ENCODE measurements around the gene TTF1.

TTF1 gene

DNA sequence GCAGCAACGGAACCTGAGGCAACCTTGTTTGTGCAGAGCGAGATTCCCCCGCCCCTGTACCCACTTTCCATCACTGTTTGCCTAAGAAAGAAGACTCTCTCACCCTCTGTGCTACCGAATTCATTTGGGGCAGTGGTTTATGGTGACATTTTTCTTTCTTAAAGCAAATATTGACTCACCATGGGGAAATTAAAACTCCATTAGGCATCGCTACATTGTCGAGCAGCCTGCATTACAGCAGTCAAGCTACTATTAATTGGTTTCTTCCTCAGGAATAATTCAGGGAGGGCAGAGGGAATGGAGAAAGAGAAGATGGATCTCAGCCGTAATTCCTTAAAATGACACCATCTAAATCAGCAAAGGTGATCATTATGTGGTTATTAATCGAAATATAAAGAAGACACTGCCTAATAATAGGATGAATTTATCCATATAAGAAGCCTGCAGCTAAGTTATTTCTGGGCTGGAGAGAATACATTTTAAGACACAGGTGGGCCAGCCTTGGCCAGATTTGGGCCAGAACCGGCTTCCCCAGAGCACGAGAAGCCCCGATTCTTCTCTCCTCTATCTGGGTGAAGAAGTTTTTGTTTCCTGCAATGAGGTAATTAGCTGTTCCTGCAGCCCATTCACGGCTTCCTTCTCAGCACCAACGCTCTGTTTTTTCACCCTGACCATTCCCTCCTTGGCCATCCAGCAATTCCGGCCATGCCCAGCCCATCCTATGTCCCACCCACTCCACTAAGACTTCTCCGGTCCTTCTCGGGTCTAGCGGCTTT, 20.2 kb upstream of the TTF1 start:
- Histone ChIP-seq H2BK5ac (ENCODE audit: low read depth, low read length, poor library complexity) (no peak overlapping the region), H3K79me1 (ENCODE audit: low read length) (no peaks in the 10 kb centered on the region), H2BK120ac (ENCODE audit: insufficient read depth, low read length, poor library complexity) (no peak overlapping the region), H3K23ac (ENCODE audit: low read length) (no peak overlapping the region), H3K27me3 (ENCODE audit: insufficient read depth, low read length) (no peaks in the 10 kb centered on the region), H3K14ac (ENCODE audit: low read length) (no peak overlapping the region), H3K9me3 (ENCODE audit: insufficient read depth, low read depth, low read length) (no peaks in the 10 kb centered on the region), H3K9ac (ENCODE audit: low read length) (no peak overlapping the region), H4K91ac (ENCODE audit: low read depth, low read length) (no peak overlapping the region), H2AFZ (ENCODE audit: insufficient read depth, low read length, poor library complexity) (no peak overlapping the region), H3K36me3 (ENCODE audit: control insufficient read depth in 1 of 2, insufficient read depth in 2 of 2, low read length in 2 of 2) (no peaks in the 10 kb centered on the region), H3K27ac (ENCODE audit: low read depth, low read length) (no peak overlapping the region), H3K4me1 (ENCODE audit: control insufficient read depth in 1 of 2, insufficient read depth in 2 of 2, low read length in 2 of 2) (no peaks in the 10 kb centered on the region), H2AK5ac (ENCODE audit: low read length) (no peak overlapping the region), H3K18ac (ENCODE audit: low read length) (no peak overlapping the region), H4K8ac (ENCODE audit: low read depth, low read length) (no peak overlapping the region), H3K4me2 (ENCODE audit: low read length) (no peak overlapping the region), H4K12ac (ENCODE audit: low read depth, low read length) (no peak overlapping the region), H3K79me2 (ENCODE audit: control insufficient read depth, insufficient read depth, low read length, poor library complexity) (peaks cover 2% of the 10 kb centered on the region), H3K4ac (ENCODE audit: low read depth, low read length) (no peak overlapping the region), H3K4me3 (ENCODE audit: low read depth, low read length) (no peak overlapping the region), H2BK12ac (ENCODE audit: low read length) (no peak overlapping the region)
- no CpG with 5 or more reads among the region's 17 CpGs for WGBS (ENCODE audit: extremely low coverage, insufficient coverage, insufficient read length)
- DNase-seq, result no peak

DNA sequence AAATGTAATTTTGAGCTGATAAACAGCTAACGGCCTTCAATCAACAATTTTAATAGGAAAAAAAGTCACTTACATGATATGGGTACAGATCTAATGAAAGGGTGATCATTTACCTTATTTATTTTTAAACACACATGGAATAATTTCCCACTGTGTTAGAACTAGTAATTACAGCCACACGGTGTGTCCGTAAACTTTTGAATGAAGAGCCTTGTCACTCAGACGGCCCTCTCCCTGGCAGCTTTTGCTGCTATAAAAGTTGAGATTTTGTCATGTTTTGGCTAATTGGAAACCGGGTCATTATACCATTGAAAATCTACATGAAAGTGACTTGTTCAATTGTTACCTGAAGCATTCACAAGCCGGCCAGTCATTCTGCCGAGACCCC, 19.0 kb upstream of the TTF1 start:
- Histone ChIP-seq H3K23ac (ENCODE audit: low read length) (no peak overlapping the region), H3K9me3 (ENCODE audit: insufficient read depth, low read depth, low read length) (no peaks in the 10 kb centered on the region), H3K9ac (ENCODE audit: low read length) (no peak overlapping the region), H3K4ac (ENCODE audit: low read depth, low read length) (no peak overlapping the region), H3K4me1 (ENCODE audit: control insufficient read depth in 1 of 2, insufficient read depth in 2 of 2, low read length in 2 of 2) (no peaks in the 10 kb centered on the region), H3K14ac (ENCODE audit: low read length) (no peak overlapping the region), H4K12ac (ENCODE audit: low read depth, low read length) (no peak overlapping the region), H4K8ac (ENCODE audit: low read depth, low read length) (no peak overlapping the region), H3K27me3 (ENCODE audit: insufficient read depth, low read length) (no peaks in the 10 kb centered on the region), H3K36me3 (ENCODE audit: control insufficient read depth in 1 of 2, insufficient read depth in 2 of 2, low read length in 2 of 2) (no peaks in the 10 kb centered on the region), H2BK120ac (ENCODE audit: insufficient read depth, low read length, poor library complexity) (no peak overlapping the region), H3K79me1 (ENCODE audit: low read length) (no peaks in the 10 kb centered on the region), H3K27ac (ENCODE audit: low read depth, low read length) (no peak overlapping the region), H2AK5ac (ENCODE audit: low read length) (no peak overlapping the region), H3K4me2 (ENCODE audit: low read length) (no peak overlapping the region), H3K18ac (ENCODE audit: low read length) (no peak overlapping the region), H4K91ac (ENCODE audit: low read depth, low read length) (no peak overlapping the region), H2AFZ (ENCODE audit: insufficient read depth, low read length, poor library complexity) (no peak overlapping the region), H2BK5ac (ENCODE audit: low read depth, low read length, poor library complexity) (no peak overlapping the region), H3K4me3 (ENCODE audit: low read depth, low read length) (no peak overlapping the region), H3K79me2 (ENCODE audit: control insufficient read depth, insufficient read depth, low read length, poor library complexity) (peaks cover 2% of the 10 kb centered on the region), H2BK12ac (ENCODE audit: low read length) (no peak overlapping the region)
- no peak for DNase-seq
- WGBS (ENCODE audit: extremely low coverage, insufficient coverage, insufficient read length), result no CpG with 5 or more reads among the region's 7 CpGs

DNA sequence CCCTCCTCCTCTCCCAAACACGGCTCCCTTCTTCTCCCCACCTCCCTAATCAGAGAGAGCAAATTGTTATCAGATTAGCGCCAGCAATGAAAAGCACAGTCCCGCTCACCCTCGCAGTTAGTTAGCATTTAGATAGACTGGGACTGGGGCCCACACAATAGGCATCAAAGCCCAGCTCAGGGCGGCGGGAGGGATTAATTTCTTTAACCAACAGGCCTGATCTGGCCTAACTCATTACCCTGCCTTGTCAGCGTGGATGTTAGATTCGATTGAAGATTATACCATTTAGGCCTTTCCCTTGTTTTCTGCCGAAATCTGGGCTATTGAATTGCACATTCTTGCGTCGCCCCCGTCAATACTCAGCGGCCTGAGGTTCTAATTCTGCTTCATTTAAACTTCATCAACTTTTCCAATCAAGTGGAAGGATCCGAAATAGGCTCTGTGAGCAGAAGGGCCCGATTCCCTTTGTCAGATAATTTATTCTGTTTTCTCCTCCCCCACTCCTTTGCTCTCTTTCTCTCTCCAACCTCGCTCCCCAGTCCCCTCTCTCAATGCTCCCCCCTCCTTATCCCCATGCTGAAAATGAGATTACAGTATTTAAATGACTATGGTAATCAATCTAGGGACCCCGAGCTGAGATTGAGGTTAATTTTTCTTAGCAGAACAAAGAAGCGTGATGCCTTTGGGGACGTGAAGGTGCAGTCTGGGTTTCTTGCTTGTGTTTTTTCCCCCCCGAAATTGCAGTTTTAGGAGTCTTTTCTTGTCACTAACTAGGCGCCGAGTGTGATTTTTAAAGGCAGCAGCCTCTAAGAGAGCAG, 18.4 kb upstream of the TTF1 start:
- Histone ChIP-seq H2BK12ac (ENCODE audit: low read length) (no peak overlapping the region), H3K4me3 (ENCODE audit: low read depth, low read length) (no peak overlapping the region), H3K9me3 (ENCODE audit: insufficient read depth, low read depth, low read length) (no peaks in the 10 kb centered on the region), H2BK5ac (ENCODE audit: low read depth, low read length, poor library complexity) (no peak overlapping the region), H3K27me3 (ENCODE audit: insufficient read depth, low read length) (no peaks in the 10 kb centered on the region), H2BK120ac (ENCODE audit: insufficient read depth, low read length, poor library complexity) (no peak overlapping the region), H3K27ac (ENCODE audit: low read depth, low read length) (no peak overlapping the region), H2AFZ (ENCODE audit: insufficient read depth, low read length, poor library complexity) (no peak overlapping the region), H3K4me1 (ENCODE audit: control insufficient read depth in 1 of 2, insufficient read depth in 2 of 2, low read length in 2 of 2) (no peaks in the 10 kb centered on the region), H3K4ac (ENCODE audit: low read depth, low read length) (no peak overlapping the region), H3K23ac (ENCODE audit: low read length) (no peak overlapping the region), H4K91ac (ENCODE audit: low read depth, low read length) (no peak overlapping the region), H3K18ac (ENCODE audit: low read length) (no peak overlapping the region), H2AK5ac (ENCODE audit: low read length) (no peak overlapping the region), H3K9ac (ENCODE audit: low read length) (no peak overlapping the region), H4K12ac (ENCODE audit: low read depth, low read length) (no peak overlapping the region), H3K36me3 (ENCODE audit: control insufficient read depth in 1 of 2, insufficient read depth in 2 of 2, low read length in 2 of 2) (no peaks in the 10 kb centered on the region), H3K79me1 (ENCODE audit: low read length) (no peaks in the 10 kb centered on the region), H3K14ac (ENCODE audit: low read length) (no peak overlapping the region), H4K8ac (ENCODE audit: low read depth, low read length) (no peak overlapping the region), H3K4me2 (ENCODE audit: low read length) (no peak overlapping the region), H3K79me2 (ENCODE audit: control insufficient read depth, insufficient read depth, low read length, poor library complexity) (peaks cover 2% of the 10 kb centered on the region)
- no CpG with 5 or more reads among the region's 22 CpGs for WGBS (ENCODE audit: extremely low coverage, insufficient coverage, insufficient read length)
- no peak for DNase-seq

DNA sequence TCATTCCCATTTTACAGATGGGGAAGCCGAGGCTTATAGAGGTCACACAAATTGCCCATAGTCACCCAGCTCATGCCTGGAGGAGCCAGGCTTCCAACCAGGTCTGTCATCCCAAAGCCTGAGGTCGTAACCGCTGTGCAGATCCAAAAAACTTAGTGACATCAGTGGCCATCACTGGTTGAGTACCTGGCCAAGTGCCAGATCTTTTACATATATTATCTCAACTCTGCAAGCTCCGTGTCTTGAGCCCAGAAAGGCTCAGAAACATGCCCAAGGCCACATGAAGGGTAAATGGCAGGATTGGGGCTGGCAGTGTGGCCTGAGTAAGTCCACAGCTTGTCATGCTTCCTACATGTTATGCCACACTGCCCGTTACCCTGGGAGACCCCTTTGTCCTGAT, 16.9 kb upstream of the TTF1 start:
- Histone ChIP-seq H3K18ac (ENCODE audit: low read length) (no peak overlapping the region), H3K27ac (ENCODE audit: low read depth, low read length) (no peak overlapping the region), H3K4me3 (ENCODE audit: low read depth, low read length) (no peak overlapping the region), H3K36me3 (ENCODE audit: control insufficient read depth in 1 of 2, insufficient read depth in 2 of 2, low read length in 2 of 2) (no peaks in the 10 kb centered on the region), H3K79me1 (ENCODE audit: low read length) (no peaks in the 10 kb centered on the region), H2BK5ac (ENCODE audit: low read depth, low read length, poor library complexity) (no peak overlapping the region), H2AK5ac (ENCODE audit: low read length) (no peak overlapping the region), H3K14ac (ENCODE audit: low read length) (no peak overlapping the region), H2BK12ac (ENCODE audit: low read length) (no peak overlapping the region), H3K4ac (ENCODE audit: low read depth, low read length) (no peak overlapping the region), H4K12ac (ENCODE audit: low read depth, low read length) (no peak overlapping the region), H3K9ac (ENCODE audit: low read length) (no peak overlapping the region), H2BK120ac (ENCODE audit: insufficient read depth, low read length, poor library complexity) (no peak overlapping the region), H4K8ac (ENCODE audit: low read depth, low read length) (no peak overlapping the region), H3K4me2 (ENCODE audit: low read length) (no peak overlapping the region), H3K27me3 (ENCODE audit: insufficient read depth, low read length) (no peaks in the 10 kb centered on the region), H4K91ac (ENCODE audit: low read depth, low read length) (no peak overlapping the region), H2AFZ (ENCODE audit: insufficient read depth, low read length, poor library complexity) (no peak overlapping the region), H3K9me3 (ENCODE audit: insufficient read depth, low read depth, low read length) (no peaks in the 10 kb centered on the region), H3K23ac (ENCODE audit: low read length) (no peak overlapping the region), H3K4me1 (ENCODE audit: control insufficient read depth in 1 of 2, insufficient read depth in 2 of 2, low read length in 2 of 2) (no peaks in the 10 kb centered on the region), H3K79me2 (ENCODE audit: control insufficient read depth, insufficient read depth, low read length, poor library complexity) (peaks cover 2% of the 10 kb centered on the region)
- no peak for DNase-seq
- no CpG with 5 or more reads among the region's 5 CpGs for WGBS (ENCODE audit: extremely low coverage, insufficient coverage, insufficient read length)
